Lower lobe of right lung (tissue), 2 donors: ENCODE measurements around the gene GRK1. TPM values are rescaled to one million over a fixed set of nuclear protein-coding genes. Genes with fewer than 3 reads are reported as not detected.

Source experiments
- ATAC-seq, 2 donors: fragments of 200-7000 bp; cut with Tn5 transposase; one replicate each; pipeline ENCODE4 v1.9.1; 2020 to 2022; ENCODE audit warnings: mild to moderate bottlenecking in 2 of 2, moderate library complexity in 2 of 2
- DNase-seq: peaks from one replicate; pipeline ENCODE4 v3.0.0-alpha.2; 2020
- H3K27ac ChIP-seq: fragments of 200-600 bp; one replicate; pipeline ENCODE4 v1.8.0; 2022
- H3K27me3 ChIP-seq: fragments of 200-600 bp; one replicate; pipeline ENCODE4 v1.8.0; 2022; ENCODE audit warnings: low read depth
- H3K36me3 ChIP-seq: fragments of 200-600 bp; one replicate; pipeline ENCODE4 v1.8.0; 2022; ENCODE audit warnings: mild to moderate bottlenecking
- H3K4me1 ChIP-seq: fragments of 200-600 bp; one replicate; pipeline ENCODE4 v1.8.0; 2022
- H3K4me3 ChIP-seq: fragments of 200-600 bp; one replicate; pipeline ENCODE4 v1.8.0; 2022; ENCODE audit warnings: mild to moderate bottlenecking
- H3K9me3 ChIP-seq: fragments of 200-600 bp; one replicate; pipeline ENCODE4 v1.8.0; 2022
- intact Hi-C: fragments of 100-400 bp; cut with DNase I; formaldehyde crosslinking; loops from one replicate; pipeline ENCODE4 v1.11.0; 2022
- total RNA-seq: library from RNA; stranded (reverse); fragmentation: NEBNext Ultra II Directional; extraction: Animal tissue kit (Norgen Biotek cat#: 25700); gene quantifications from one replicate; pipeline ENCODE4 v1.2.1, GENCODE V29; 2021
- TF ChIP-seq, protein P1 (sequence below): fragments of 200-600 bp; IDR thresholded peaks from one replicate; pipeline ENCODE4 v1.8.0; 2022; ENCODE audit warnings: antibody characterized with exemption, mild to moderate bottlenecking
- donor health status: DM: no; HTN: yes; CAD: no; lungs with severe emphysema.

GRK1 gene
- total RNA-seq, 1 donor from 2014 or later: not detected

DNA sequence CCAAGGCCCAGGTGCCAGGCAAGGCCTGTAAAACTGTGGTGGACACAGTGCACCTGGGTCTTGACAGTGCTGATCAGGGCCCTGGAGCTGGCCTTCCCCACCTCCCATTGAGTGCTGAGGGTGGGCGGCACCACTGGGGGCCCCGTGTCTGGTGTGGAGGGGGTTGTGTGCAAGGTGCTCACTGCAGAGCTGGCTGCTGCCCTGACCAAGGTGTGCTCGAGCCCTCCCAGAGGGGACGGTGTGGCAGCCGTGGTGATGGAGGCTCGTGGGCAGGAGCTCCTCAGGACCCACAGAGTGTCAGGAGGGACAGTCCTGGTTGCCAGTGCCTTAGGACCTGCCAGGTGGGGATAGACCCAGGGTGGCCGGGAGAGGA, 32.0 kb upstream of the GRK1 start:
- H3K4me1 ChIP-seq: no peaks in the 10 kb centered on the region
- H3K4me3 ChIP-seq: no peak overlapping the region
- ATAC-seq (no peak), DNase-seq (peak; percentile 14)
- H3K36me3 ChIP-seq: peaks cover 89% of the 10 kb centered on the region
- no peaks in the 10 kb centered on the region for H3K27me3 ChIP-seq
- intact Hi-C loops: no loop called here
- H3K9me3 ChIP-seq: no peaks in the 10 kb centered on the region
- no peak overlapping the region for H3K27ac ChIP-seq
- TF ChIP-seq, protein P1, sequence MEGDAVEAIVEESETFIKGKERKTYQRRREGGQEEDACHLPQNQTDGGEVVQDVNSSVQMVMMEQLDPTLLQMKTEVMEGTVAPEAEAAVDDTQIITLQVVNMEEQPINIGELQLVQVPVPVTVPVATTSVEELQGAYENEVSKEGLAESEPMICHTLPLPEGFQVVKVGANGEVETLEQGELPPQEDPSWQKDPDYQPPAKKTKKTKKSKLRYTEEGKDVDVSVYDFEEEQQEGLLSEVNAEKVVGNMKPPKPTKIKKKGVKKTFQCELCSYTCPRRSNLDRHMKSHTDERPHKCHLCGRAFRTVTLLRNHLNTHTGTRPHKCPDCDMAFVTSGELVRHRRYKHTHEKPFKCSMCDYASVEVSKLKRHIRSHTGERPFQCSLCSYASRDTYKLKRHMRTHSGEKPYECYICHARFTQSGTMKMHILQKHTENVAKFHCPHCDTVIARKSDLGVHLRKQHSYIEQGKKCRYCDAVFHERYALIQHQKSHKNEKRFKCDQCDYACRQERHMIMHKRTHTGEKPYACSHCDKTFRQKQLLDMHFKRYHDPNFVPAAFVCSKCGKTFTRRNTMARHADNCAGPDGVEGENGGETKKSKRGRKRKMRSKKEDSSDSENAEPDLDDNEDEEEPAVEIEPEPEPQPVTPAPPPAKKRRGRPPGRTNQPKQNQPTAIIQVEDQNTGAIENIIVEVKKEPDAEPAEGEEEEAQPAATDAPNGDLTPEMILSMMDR: no peak

DNA sequence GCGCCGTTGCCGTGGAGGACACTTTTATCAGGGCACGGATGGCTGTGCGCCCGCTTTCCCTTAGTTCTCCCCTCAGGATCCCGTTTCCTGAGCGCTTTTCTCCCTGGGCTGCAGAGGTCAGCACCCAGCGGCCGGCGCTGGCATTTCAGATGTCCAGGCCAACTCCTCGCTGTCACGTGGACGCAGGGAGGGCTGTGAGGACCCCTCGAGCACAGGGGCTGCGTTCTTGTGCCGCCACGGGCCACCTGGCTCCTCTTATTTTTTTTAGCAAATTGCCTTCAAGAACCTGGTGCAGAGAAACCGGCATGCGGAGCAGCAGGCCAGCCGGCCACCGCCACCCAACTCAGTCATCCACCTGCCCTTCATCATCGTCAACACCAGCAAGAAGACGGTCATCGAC, 31.3 kb upstream of the GRK1 start:
- ATAC-seq: no peak

DNA sequence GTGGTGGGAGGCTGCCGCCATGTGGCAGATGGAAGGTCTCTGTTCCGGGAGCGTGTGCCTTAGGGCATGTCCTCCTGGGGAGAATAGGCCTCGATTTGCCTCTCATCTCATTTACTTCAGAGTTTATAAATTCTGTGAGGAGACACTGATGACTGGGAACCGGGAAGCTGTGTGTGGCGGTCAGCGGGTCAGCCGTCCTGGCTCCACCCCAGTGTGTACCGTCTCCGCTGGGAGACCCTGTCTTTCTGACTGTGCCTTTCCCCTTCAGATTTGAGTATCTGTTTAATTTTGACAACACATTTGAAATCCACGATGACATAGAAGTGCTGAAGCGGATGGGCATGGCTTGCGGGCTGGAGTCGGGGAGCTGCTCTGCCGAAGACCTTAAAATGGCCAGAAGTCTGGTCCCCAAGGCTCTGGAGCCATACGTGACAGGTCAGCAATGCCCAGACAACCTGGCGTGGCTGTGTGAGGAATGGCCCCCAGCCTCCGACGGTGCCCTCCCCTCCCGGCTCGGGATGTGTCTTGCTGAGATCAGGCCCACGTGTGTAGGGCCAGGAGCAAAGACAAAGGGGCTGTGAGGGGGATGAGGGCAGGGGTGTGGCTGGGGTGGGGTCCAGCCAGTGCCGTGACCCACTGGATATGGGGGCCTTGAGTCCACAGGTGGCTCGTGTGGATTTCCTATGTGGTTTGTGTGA, 30.6 kb upstream of the GRK1 start:
- no peak for ATAC-seq

More for the DNA sequence above, 31.3 kb upstream of the GRK1 start:
- H3K27me3 ChIP-seq: no peaks in the 10 kb centered on the region
- intact Hi-C loops: no loop called here
- DNase-seq: peak; percentile 24
- no peak overlapping the region for H3K4me3 ChIP-seq
- no peak overlapping the region for H3K27ac ChIP-seq
- no peaks in the 10 kb centered on the region for H3K4me1 ChIP-seq
- peaks cover 91% of the 10 kb centered on the region for H3K36me3 ChIP-seq
- H3K9me3 ChIP-seq: no peaks in the 10 kb centered on the region
- TF ChIP-seq, protein P1: no peak

GRCh38 chr13:113637262-113638160, 29.5 kb upstream of the GRK1 start:
- Histone ChIP-seq H3K36me3 (peaks cover 87% of the 10 kb centered on the region), H3K4me1 (no peaks in the 10 kb centered on the region), H3K4me3 (no peak overlapping the region), H3K9me3 (no peaks in the 10 kb centered on the region), H3K27ac (no peak overlapping the region), H3K27me3 (no peaks in the 10 kb centered on the region)
- no peak for ATAC-seq
- TF ChIP-seq, protein P1: no peak
- intact Hi-C loops: no loop called here
- no peak for DNase-seq

More for the DNA sequence above, 30.6 kb upstream of the GRK1 start:
- Histone ChIP-seq H3K27ac (no peak overlapping the region), H3K9me3 (no peaks in the 10 kb centered on the region), H3K4me3 (no peak overlapping the region), H3K4me1 (no peaks in the 10 kb centered on the region), H3K36me3 (peaks cover 95% of the 10 kb centered on the region), H3K27me3 (no peaks in the 10 kb centered on the region)
- TF ChIP-seq, protein P1: no peak
- intact Hi-C loops: no loop called here
- peak; percentile 9 for DNase-seq

DNA sequence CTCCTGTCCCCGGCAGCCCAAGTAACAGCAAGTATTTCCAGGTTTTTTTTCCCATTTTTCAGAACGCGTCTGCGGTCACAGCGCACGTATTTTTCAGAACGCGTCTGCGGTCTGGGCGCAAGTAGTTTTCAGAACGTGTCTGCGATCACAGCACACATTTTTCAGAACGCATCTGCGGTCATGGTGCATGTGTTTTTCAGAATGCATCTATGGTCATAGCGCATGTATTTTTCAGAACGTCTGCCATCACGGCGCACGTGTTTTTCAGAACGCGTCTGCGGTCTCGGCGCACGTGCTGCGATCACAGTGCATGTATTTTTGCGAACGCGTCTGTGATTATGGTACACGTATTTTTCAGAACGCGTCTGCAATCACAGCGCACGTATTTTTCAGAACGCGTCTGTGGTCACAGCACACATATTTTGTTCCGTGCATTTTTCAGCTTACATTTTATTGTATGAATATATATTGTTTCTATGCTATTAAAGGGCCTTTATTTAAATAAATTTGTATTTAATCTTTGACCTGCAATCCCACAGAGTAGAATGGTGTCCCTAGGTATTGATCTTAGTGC, 28.8 kb upstream of the GRK1 start:
- DNase-seq (no peak), ATAC-seq (no peak)
- Histone ChIP-seq H3K4me1 (no peaks in the 10 kb centered on the region), H3K4me3 (no peak overlapping the region), H3K36me3 (peaks cover 81% of the 10 kb centered on the region), H3K27ac (no peak overlapping the region), H3K27me3 (no peaks in the 10 kb centered on the region), H3K9me3 (no peaks in the 10 kb centered on the region)
- intact Hi-C loops: no loop called here
- TF ChIP-seq, protein P1: no peak
